ENCODE measurements around the gene CCT5.

DNA sequence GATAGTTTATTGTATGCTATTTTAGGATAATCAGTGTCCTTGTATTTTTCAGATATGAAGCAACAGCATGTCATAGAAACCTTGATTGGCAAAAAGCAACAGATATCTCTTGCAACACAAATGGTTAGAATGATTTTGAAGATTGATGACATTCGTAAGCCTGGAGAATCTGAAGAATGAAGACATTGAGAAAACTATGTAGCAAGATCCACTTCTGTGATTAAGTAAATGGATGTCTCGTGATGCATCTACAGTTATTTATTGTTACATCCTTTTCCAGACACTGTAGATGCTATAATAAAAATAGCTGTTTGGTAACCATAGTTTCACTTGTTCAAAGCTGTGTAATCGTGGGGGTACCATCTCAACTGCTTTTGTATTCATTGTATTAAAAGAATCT is 14.5 kb downstream of the CCT5 start:
- TF ChIP-seq, protein P1, sequence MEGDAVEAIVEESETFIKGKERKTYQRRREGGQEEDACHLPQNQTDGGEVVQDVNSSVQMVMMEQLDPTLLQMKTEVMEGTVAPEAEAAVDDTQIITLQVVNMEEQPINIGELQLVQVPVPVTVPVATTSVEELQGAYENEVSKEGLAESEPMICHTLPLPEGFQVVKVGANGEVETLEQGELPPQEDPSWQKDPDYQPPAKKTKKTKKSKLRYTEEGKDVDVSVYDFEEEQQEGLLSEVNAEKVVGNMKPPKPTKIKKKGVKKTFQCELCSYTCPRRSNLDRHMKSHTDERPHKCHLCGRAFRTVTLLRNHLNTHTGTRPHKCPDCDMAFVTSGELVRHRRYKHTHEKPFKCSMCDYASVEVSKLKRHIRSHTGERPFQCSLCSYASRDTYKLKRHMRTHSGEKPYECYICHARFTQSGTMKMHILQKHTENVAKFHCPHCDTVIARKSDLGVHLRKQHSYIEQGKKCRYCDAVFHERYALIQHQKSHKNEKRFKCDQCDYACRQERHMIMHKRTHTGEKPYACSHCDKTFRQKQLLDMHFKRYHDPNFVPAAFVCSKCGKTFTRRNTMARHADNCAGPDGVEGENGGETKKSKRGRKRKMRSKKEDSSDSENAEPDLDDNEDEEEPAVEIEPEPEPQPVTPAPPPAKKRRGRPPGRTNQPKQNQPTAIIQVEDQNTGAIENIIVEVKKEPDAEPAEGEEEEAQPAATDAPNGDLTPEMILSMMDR (IDR thresholded peaks at IDR 0.05; ENCODE audit: low read depth, low read length) = no peak
- no peak for TF ChIP-seq EZH2phosphoT487 (IDR thresholded peaks at IDR 0.05; ENCODE audit: low read depth)

All from OCI-LY3 (cell line).